Measurements from ENCODE around the gene NYNRIN. TPM values are rescaled to one million over a fixed set of nuclear protein-coding genes. Genes with fewer than 3 reads are reported as not detected.

Gene NYNRIN
- total RNA-seq, 1 donor from 2014 or later = 6.0 TPM

GRCh38 chr14:24356208-24356607, 42.6 kb upstream of the NYNRIN start:
- no peak overlapping the region for H3K4me3 ChIP-seq (ENCODE audit: low read depth, low read length)
- DNase-seq (ENCODE audit: low read depth) = no peak
- H3K27me3 ChIP-seq (ENCODE audit: control insufficient read depth, insufficient read depth, low read length) = peaks cover 7% of the 10 kb centered on the region
- H3K36me3 ChIP-seq (ENCODE audit: control insufficient read depth, insufficient read depth, low read length) = no peaks in the 10 kb centered on the region
- TF ChIP-seq, protein P1, sequence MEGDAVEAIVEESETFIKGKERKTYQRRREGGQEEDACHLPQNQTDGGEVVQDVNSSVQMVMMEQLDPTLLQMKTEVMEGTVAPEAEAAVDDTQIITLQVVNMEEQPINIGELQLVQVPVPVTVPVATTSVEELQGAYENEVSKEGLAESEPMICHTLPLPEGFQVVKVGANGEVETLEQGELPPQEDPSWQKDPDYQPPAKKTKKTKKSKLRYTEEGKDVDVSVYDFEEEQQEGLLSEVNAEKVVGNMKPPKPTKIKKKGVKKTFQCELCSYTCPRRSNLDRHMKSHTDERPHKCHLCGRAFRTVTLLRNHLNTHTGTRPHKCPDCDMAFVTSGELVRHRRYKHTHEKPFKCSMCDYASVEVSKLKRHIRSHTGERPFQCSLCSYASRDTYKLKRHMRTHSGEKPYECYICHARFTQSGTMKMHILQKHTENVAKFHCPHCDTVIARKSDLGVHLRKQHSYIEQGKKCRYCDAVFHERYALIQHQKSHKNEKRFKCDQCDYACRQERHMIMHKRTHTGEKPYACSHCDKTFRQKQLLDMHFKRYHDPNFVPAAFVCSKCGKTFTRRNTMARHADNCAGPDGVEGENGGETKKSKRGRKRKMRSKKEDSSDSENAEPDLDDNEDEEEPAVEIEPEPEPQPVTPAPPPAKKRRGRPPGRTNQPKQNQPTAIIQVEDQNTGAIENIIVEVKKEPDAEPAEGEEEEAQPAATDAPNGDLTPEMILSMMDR (IDR thresholded peaks at IDR 0.05; ENCODE audit: insufficient read depth, low read length, poor library complexity, severe bottlenecking) = no peak

DNA sequence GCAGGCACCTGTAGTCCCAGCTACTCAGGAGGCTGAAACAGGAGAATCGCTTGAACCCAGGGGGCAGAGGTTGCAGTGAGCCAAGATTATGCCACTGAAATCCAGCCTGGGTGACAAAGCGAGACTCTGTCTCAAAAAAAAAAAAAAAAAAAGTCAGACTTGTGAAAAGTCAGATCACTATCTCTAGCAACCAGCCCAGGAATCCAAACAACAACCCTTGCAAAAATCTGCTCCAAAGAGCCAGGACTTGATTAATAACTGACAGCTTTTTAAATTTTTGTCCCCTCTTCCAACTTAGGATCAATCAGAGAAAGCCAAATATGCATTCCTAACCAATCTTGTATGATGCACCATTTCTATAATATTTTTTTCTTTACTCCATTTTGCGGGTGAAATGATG, 38.5 kb upstream of the NYNRIN start:
- DNase-seq (ENCODE audit: low read depth) = no peak
- Histone ChIP-seq H3K27me3 (ENCODE audit: control insufficient read depth, insufficient read depth, low read length) (no peaks in the 10 kb centered on the region), H3K4me3 (ENCODE audit: low read depth, low read length) (no peak overlapping the region), H3K36me3 (ENCODE audit: control insufficient read depth, insufficient read depth, low read length) (no peaks in the 10 kb centered on the region)
- TF ChIP-seq, protein P1 (IDR thresholded peaks at IDR 0.05; ENCODE audit: insufficient read depth, low read length, poor library complexity, severe bottlenecking) = no peak

- TF ChIP-seq, protein P1 (IDR thresholded peaks at IDR 0.05; ENCODE audit: insufficient read depth, low read length, poor library complexity, severe bottlenecking) = no peak
- no peaks in the 10 kb centered on the region for H3K27me3 ChIP-seq (ENCODE audit: control insufficient read depth, insufficient read depth, low read length)
- no peaks in the 10 kb centered on the region for H3K36me3 ChIP-seq (ENCODE audit: control insufficient read depth, insufficient read depth, low read length)
- DNase-seq (ENCODE audit: low read depth) = no peak
- no peak overlapping the region for H3K4me3 ChIP-seq (ENCODE audit: low read depth, low read length)
Observed at GRCh38 chr14:24361326-24361725, 37.5 kb upstream of the NYNRIN start.

- Histone ChIP-seq H3K27me3 (ENCODE audit: control insufficient read depth, insufficient read depth, low read length) (no peaks in the 10 kb centered on the region), H3K36me3 (ENCODE audit: control insufficient read depth, insufficient read depth, low read length) (no peaks in the 10 kb centered on the region), H3K4me3 (ENCODE audit: low read depth, low read length) (no peak overlapping the region)
- no peak for DNase-seq (ENCODE audit: low read depth)
- TF ChIP-seq, protein P1 (IDR thresholded peaks at IDR 0.05; ENCODE audit: insufficient read depth, low read length, poor library complexity, severe bottlenecking) = no peak
Observed at GRCh38 chr14:24362241-24362960, 36.4 kb upstream of the NYNRIN start.

GRCh38 chr14:24363401-24363800, 35.4 kb upstream of the NYNRIN start:
- Histone ChIP-seq H3K36me3 (ENCODE audit: control insufficient read depth, insufficient read depth, low read length) (no peaks in the 10 kb centered on the region), H3K27me3 (ENCODE audit: control insufficient read depth, insufficient read depth, low read length) (no peaks in the 10 kb centered on the region), H3K4me3 (ENCODE audit: low read depth, low read length) (no peak overlapping the region)
- TF ChIP-seq, protein P1 (IDR thresholded peaks at IDR 0.05; ENCODE audit: insufficient read depth, low read length, poor library complexity, severe bottlenecking) = no peak
- DNase-seq (ENCODE audit: low read depth) = no peak

- Histone ChIP-seq H3K27me3 (ENCODE audit: control insufficient read depth, insufficient read depth, low read length) (no peaks in the 10 kb centered on the region), H3K4me3 (ENCODE audit: low read depth, low read length) (no peak overlapping the region), H3K36me3 (ENCODE audit: control insufficient read depth, insufficient read depth, low read length) (no peaks in the 10 kb centered on the region)
- DNase-seq (ENCODE audit: low read depth) = no peak
- TF ChIP-seq, protein P1 (IDR thresholded peaks at IDR 0.05; ENCODE audit: insufficient read depth, low read length, poor library complexity, severe bottlenecking) = no peak
Observed at GRCh38 chr14:24364841-24365240, 34.0 kb upstream of the NYNRIN start.

All from kidney epithelial cell (primary cell).